ENCODE results near the gene FAM168B.

DNA sequence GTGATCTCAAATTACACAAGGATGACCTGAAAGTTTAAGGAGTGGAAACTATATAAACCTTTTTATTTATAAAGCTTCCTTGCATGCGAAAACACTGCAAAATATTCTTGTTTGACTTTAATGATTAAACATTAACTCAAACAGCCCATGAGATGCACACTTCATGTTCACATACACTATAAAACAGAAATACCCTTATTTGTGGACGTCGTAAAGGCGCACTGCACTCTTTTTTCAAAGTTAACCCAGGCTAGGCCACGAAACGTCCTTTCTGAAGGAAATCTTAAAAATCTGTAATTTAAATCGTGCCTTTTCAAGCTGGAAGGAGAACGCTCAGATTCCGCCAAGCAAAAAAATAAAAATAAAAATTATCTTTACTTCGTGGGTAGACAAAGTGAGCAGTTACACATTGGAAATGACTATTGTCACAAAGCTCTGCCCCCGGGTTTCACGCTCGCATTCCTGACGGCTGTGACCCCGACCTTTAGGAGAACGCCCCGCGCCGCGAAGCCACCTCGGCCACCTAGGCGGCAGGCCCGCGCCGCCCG lies 728 bp downstream of the FAM168B start:
- TF ChIP-seq, protein P1, sequence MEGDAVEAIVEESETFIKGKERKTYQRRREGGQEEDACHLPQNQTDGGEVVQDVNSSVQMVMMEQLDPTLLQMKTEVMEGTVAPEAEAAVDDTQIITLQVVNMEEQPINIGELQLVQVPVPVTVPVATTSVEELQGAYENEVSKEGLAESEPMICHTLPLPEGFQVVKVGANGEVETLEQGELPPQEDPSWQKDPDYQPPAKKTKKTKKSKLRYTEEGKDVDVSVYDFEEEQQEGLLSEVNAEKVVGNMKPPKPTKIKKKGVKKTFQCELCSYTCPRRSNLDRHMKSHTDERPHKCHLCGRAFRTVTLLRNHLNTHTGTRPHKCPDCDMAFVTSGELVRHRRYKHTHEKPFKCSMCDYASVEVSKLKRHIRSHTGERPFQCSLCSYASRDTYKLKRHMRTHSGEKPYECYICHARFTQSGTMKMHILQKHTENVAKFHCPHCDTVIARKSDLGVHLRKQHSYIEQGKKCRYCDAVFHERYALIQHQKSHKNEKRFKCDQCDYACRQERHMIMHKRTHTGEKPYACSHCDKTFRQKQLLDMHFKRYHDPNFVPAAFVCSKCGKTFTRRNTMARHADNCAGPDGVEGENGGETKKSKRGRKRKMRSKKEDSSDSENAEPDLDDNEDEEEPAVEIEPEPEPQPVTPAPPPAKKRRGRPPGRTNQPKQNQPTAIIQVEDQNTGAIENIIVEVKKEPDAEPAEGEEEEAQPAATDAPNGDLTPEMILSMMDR (IDR thresholded peaks at IDR 0.05), result no peak
- no peak for TF ChIP-seq POLR2A (IDR thresholded peaks at IDR 0.05)
